B cell (primary cell): ENCODE measurements around the gene RNF112. TPM values are rescaled to one million over a fixed set of nuclear protein-coding genes. Genes with fewer than 3 reads are reported as not detected.

Source experiments
- ATAC-seq: fragments of 200-7000 bp; cut with Tn5 transposase; one replicate; pipeline ENCODE4 v1.10.0; 2021; ENCODE audit warnings: low read depth, mild to moderate bottlenecking, moderate number of reproducible peaks, moderate library complexity
- CTCF ChIA-PET: fragments of 350-600 bp; sonication (Branson Sonifier 250); formaldehyde crosslinking; loops from one replicate; lab custom pipeline; 2021; ENCODE audit warnings: antibody characterized with exemption, inconsistent platforms; lab: Charles Lee
- POLR2A ChIA-PET: fragments of 350-600 bp; sonication (Branson Sonifier 250); formaldehyde crosslinking; loops from one replicate; lab custom pipeline; 2021; ENCODE audit warnings: antibody characterized with exemption; lab: Charles Lee
- DNase-seq: peaks from one replicate; pipeline ENCODE4 v3.0.0; 2013
- H2AFZ ChIP-seq: 2 replicates; pipeline ENCODE4 v1.6.1; 2012; ENCODE audit warnings: mild to moderate bottlenecking, low read depth, low read length; ENCODE audit not compliant: insufficient read depth, poor library complexity, severe bottlenecking
- H3K27ac ChIP-seq, 2 donors: 1 replicate in 1 of 2; 2 replicates in 1 of 2; pipeline ENCODE4 v1.5.1; 2012 to 2013; ENCODE audit warnings: low read length in 2 of 2, mild to moderate bottlenecking in 2 of 2, moderate library complexity in 1 of 2
- H3K27me3 ChIP-seq, 4 experiments: fragments of 200-600 bp in 1 of 4; sonication (generic) in 1 of 4; replicated peaks in 1 of 4; 1 replicate in 2 of 4; 2 replicates in 2 of 4; pipeline versions ENCODE4 v1.6.1 to v1.7.0; 2013 to 2016; ENCODE audit warnings: low read length in 3 of 4, mild to moderate bottlenecking in 2 of 4, mixed read lengths in 1 of 4, moderate library complexity in 1 of 4; ENCODE audit not compliant: insufficient read depth in 4 of 4, control insufficient read depth in 3 of 4; ENCODE audit errors: control extremely low read depth in 1 of 4
- H3K36me3 ChIP-seq, 2 experiments: replicated peaks in 1 of 2; 1 replicate in 1 of 2; 2 replicates in 1 of 2; pipeline versions ENCODE4 v1.6.1 to v1.7.1; 2013; ENCODE audit warnings: low read length in 1 of 2; ENCODE audit not compliant: insufficient read depth in 2 of 2, control insufficient read depth in 1 of 2; ENCODE audit errors: control extremely low read depth in 1 of 2, extremely low read depth in 1 of 2
- H3K4me1 ChIP-seq, 2 donors: fragments of 200-600 bp in 1 of 2; sonication (generic) in 1 of 2; 1 replicate in 1 of 2; 2 replicates in 1 of 2; pipeline versions ENCODE4 v1.5.1 to v1.6.1; 2013 to 2017; ENCODE audit warnings: low read length in 2 of 2; ENCODE audit not compliant: control insufficient read depth in 2 of 2, insufficient read depth in 2 of 2
- H3K4me2 ChIP-seq: replicated peaks from 2 replicates; pipeline ENCODE3; 2012; ENCODE audit warnings: mild to moderate bottlenecking, low read depth, low read length; ENCODE audit not compliant: poor library complexity, severe bottlenecking
- H3K4me3 ChIP-seq, 5 experiments: fragments of 200-600 bp in 1 of 5; sonication (generic) in 1 of 5; 1 replicate in 3 of 5; 2 replicates in 2 of 5; pipeline versions ENCODE4 v1.5.1 to v1.7.0; 2011 to 2016; ENCODE audit warnings: low read length in 4 of 5, mild to moderate bottlenecking in 4 of 5, low read depth in 2 of 5, control low read depth in 1 of 5, moderate library complexity in 1 of 5; ENCODE audit not compliant: insufficient read depth in 1 of 5; ENCODE audit errors: control extremely low read depth in 1 of 5, extremely low read depth in 1 of 5
- H3K79me2 ChIP-seq: fragments of 200-600 bp; sonication (generic); one replicate; pipeline ENCODE4 v1.6.0; 2016; ENCODE audit warnings: low read length; ENCODE audit not compliant: control insufficient read depth, insufficient read depth
- H3K9ac ChIP-seq: fragments of 200-600 bp; sonication (generic); 2 replicates; pipeline ENCODE4 v1.6.1; 2017; ENCODE audit warnings: mild to moderate bottlenecking, low read length, moderate library complexity
- H3K9me3 ChIP-seq, 3 donors: one replicate each; pipeline versions ENCODE4 v1.6.1 to v1.7.1; 2013; ENCODE audit warnings: low read length in 2 of 3; ENCODE audit not compliant: control insufficient read depth in 2 of 3, insufficient read depth in 1 of 3; ENCODE audit errors: control extremely low read depth in 1 of 3
- H4K20me1 ChIP-seq: 2 replicates; pipeline ENCODE4 v1.6.0; 2012; ENCODE audit warnings: mild to moderate bottlenecking, low read length; ENCODE audit not compliant: insufficient read depth, control insufficient read depth, poor library complexity, severe bottlenecking
- H3K27ac Mint-ChIP-seq: one replicate; pipeline ENCODE4 v1.8.0; 2021; ENCODE audit warnings: mixed read lengths
- H3K27me3 Mint-ChIP-seq: one replicate; pipeline ENCODE4 v1.8.0; 2021; ENCODE audit warnings: mixed read lengths
- H3K4me1 Mint-ChIP-seq: one replicate; pipeline ENCODE4 v1.8.0; 2021; ENCODE audit warnings: mixed read lengths
- H3K4me3 Mint-ChIP-seq: one replicate; pipeline ENCODE4 v1.8.0; 2021; ENCODE audit warnings: mixed read lengths
- H3K9me3 Mint-ChIP-seq: one replicate; pipeline ENCODE4 v1.8.0; 2022; ENCODE audit warnings: mixed read lengths; ENCODE audit not compliant: insufficient read depth
- EZH2 ChIP-seq: IDR thresholded peaks from 2 replicates; pipeline ENCODE4 v1.6.1; 2012; ENCODE audit warnings: borderline replicate concordance, low read depth, mild to moderate bottlenecking, moderate library complexity, low read length; ENCODE audit not compliant: insufficient read depth, poor library complexity, severe bottlenecking
- WGBS: methylation state at CpG from one replicate; pipeline ENCODE4 v1.1.5; 2013; ENCODE audit warnings: missing lambda C conversion rate; ENCODE audit not compliant: insufficient coverage; 5-methylcytosine and 5-hydroxymethylcytosine counted together
- intact Hi-C: fragments of 100-400 bp; cut with micrococcal nuclease; formaldehyde crosslinking; loops from one replicate; pipeline ENCODE4 v1.10.0; 2022
- polyA minus RNA-seq: library from RNA; depleted of rRNA, polyadenylated mRNA; stranded (reverse); fragments of >200 nt; gene quantifications from 2 replicates; pipeline ENCODE4 v1.2.3, GENCODE V29; 2012
- polyA plus RNA-seq: library from polyadenylated mRNA; depleted of rRNA; stranded (reverse); fragments of >200 nt; gene quantifications from 2 replicates; pipeline ENCODE4 v1.2.3, GENCODE V29; 2012
- total RNA-seq, 2 donors: library from RNA; stranded (reverse); fragments of 120-200 nt in 1 of 2; gene quantifications; 1 replicate in 1 of 2; 2 replicates in 1 of 2; pipeline versions ENCODE4 v1.2.3 to v1.2.4, GENCODE V29; 2013 to 2022
- TF ChIP-seq, protein P1 (sequence below): fragments of 200-600 bp; IDR thresholded peaks from one replicate; pipeline ENCODE4 v1.8.0; 2022; ENCODE audit warnings: antibody characterized with exemption, mild to moderate bottlenecking

Gene RNF112, protein sequence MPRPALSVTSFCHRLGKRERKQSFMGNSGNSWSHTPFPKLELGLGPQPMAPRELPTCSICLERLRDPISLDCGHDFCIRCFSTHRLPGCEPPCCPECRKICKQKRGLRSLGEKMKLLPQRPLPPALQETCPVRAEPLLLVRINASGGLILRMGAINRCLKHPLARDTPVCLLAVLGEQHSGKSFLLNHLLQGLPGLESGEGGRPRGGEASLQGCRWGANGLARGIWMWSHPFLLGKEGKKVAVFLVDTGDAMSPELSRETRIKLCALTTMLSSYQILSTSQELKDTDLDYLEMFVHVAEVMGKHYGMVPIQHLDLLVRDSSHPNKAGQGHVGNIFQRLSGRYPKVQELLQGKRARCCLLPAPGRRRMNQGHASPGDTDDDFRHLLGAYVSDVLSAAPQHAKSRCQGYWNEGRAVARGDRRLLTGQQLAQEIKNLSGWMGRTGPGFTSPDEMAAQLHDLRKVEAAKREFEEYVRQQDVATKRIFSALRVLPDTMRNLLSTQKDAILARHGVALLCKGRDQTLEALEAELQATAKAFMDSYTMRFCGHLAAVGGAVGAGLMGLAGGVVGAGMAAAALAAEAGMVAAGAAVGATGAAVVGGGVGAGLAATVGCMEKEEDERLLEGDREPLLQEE
- total RNA-seq: 0.56 and 0.62 TPM in 2 replicates
- 0.40 TPM for total RNA-seq (2013)
- polyA plus RNA-seq: 0.30 and 0.76 TPM in 2 replicates
- 0.09 and 0.71 TPM in 2 replicates for polyA minus RNA-seq

DNA sequence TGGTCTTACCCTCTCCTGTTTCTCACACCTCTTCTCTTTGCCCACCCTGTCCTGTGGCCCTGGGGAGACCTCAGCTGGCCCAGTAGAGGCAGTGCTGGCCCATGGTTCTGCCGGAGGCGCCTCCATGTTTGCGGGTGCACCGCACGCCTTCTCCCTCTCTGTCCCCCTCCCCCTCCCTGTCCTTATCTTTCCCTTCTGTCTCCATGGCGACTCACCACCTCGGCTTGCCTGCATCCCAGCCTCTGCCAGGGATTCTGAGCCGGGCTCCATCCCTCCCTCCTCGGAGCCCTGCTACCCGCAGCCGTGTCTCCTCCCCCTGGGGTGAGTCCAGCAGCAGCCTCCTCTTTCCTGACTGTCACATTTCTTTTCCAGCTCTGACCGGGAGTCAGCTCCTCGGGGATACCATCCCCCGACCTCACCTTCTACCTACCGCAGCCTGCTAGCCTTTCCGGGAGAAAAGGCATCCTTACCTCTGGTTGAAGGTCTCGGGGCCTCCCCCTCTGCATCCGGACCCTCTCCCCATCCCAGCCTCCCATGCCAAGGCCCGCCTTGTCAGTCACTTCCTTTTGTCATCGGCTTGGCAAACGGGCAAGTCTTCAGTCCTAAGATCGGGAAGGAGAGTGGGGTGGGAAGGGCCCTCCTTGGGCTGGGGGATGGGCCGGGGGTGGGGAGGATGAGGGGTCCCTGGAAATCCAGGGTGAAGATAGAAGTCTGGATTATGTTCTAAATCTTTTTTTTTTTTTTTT, at the start of gene RNF112:
Gene RNF112 (plus strand): TSS at position 358 of the 746 bp plus-strand sequence. CDS start 177 bp downstream, at position 535.
- Histone ChIP-seq H4K20me1 (no peaks in the 10 kb centered on the region), H3K36me3 (no peaks in the 10 kb centered on the region), H3K4me2 (no peak within 1 kb of the TSS), H3K9me3 (no peaks in the 10 kb centered on the region), H3K27ac (no peak within 1 kb of the TSS), H3K4me1 (no peaks in the 10 kb centered on the region), H3K27me3 (peaks cover 0 to 7% (median 0%) of the 10 kb centered on the region in 4 experiments), H3K4me3 (no peak within 1 kb of the TSS), H2AFZ (no peak within 1 kb of the TSS), H3K79me2 (no peaks in the 10 kb centered on the region), H3K9ac (no peak within 1 kb of the TSS)
- Mint-ChIP-seq H3K4me3 (no peak within 1 kb of the TSS), H3K27me3 (peaks cover 11% of the 10 kb centered on the region), H3K4me1 (no peaks in the 10 kb centered on the region), H3K9me3 (no peaks in the 10 kb centered on the region), H3K27ac (no peak within 1 kb of the TSS)
- DNase-seq (no peak), ATAC-seq (no peak)
- TF ChIP-seq EZH2: no peak
- TF ChIP-seq, protein P1, sequence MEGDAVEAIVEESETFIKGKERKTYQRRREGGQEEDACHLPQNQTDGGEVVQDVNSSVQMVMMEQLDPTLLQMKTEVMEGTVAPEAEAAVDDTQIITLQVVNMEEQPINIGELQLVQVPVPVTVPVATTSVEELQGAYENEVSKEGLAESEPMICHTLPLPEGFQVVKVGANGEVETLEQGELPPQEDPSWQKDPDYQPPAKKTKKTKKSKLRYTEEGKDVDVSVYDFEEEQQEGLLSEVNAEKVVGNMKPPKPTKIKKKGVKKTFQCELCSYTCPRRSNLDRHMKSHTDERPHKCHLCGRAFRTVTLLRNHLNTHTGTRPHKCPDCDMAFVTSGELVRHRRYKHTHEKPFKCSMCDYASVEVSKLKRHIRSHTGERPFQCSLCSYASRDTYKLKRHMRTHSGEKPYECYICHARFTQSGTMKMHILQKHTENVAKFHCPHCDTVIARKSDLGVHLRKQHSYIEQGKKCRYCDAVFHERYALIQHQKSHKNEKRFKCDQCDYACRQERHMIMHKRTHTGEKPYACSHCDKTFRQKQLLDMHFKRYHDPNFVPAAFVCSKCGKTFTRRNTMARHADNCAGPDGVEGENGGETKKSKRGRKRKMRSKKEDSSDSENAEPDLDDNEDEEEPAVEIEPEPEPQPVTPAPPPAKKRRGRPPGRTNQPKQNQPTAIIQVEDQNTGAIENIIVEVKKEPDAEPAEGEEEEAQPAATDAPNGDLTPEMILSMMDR: no peak
- ChIA-PET POLR2A (no interaction called here), CTCF (interaction anchor here (0.6 kb wide), 1 partner anchor 545 kb away, joined by 3 read pairs; no protein-coding TSS in a partner anchor)
- WGBS: 64% methylated on average over 18 of the region's 23 CpGs
- intact Hi-C loops: no loop called here
